SU-DHL-6 (cell line): ENCODE measurements around the gene HDAC5.
A peak's percentile ranks its signal among the peaks of the same experiment; 100 is the strongest.

ENCODE experiments used
- H2AFZ ChIP-seq: fragments of 200-600 bp; sonication (generic); 2 replicates; pipeline ENCODE4 v1.6.1; 2014; ENCODE audit warnings: low read depth, mild to moderate bottlenecking, moderate library complexity, mixed read lengths, antibody characterized with exemption, low read length; ENCODE audit not compliant: severe bottlenecking
- H3F3A ChIP-seq: fragments of 200-600 bp; shearing (Covaris generic); 2 replicates; pipeline ENCODE4 v1.6.0; 2016; ENCODE audit warnings: antibody characterized with exemption, mild to moderate bottlenecking; ENCODE audit not compliant: insufficient read depth
- H3K27ac ChIP-seq: fragments of 200-600 bp; sonication (generic); 2 replicates; pipeline ENCODE4 v1.5.1; 2016; ENCODE audit warnings: low read depth, mild to moderate bottlenecking, low read length, moderate library complexity, mixed read lengths
- H3K27me3 ChIP-seq: fragments of 200-600 bp; sonication (generic), shearing (Covaris generic); 2 replicates; pipeline ENCODE4 v1.6.0; 2014; ENCODE audit warnings: mild to moderate bottlenecking, low read length
- H3K36me3 ChIP-seq: fragments of 200-600 bp; sonication (generic); 2 replicates; pipeline ENCODE4 v1.6.1; 2014; ENCODE audit warnings: mild to moderate bottlenecking, low read length, mixed read lengths
- H3K4me2 ChIP-seq: fragments of 300-600, 200-600 bp; shearing (Covaris generic), sonication (generic); 2 replicates; pipeline ENCODE4 v1.6.0; 2014; ENCODE audit warnings: low read length, low read depth, mild to moderate bottlenecking; ENCODE audit not compliant: poor library complexity, severe bottlenecking
- H3K4me3 ChIP-seq: fragments of 200-600 bp; sonication (generic); 2 replicates; pipeline ENCODE4 v1.5.1; 2014; ENCODE audit warnings: antibody characterized with exemption, low read length, mild to moderate bottlenecking, mixed read lengths; ENCODE audit not compliant: insufficient read depth, poor library complexity, severe bottlenecking
- H3K79me2 ChIP-seq: fragments of 200-600 bp; sonication (generic); 2 replicates; pipeline ENCODE4 v1.6.1; 2014; ENCODE audit warnings: mild to moderate bottlenecking, low read length, moderate library complexity; ENCODE audit not compliant: insufficient read depth
- H3K9ac ChIP-seq: fragments of 200-600 bp; sonication (generic); 2 replicates; pipeline ENCODE4 v1.7.0; 2014; ENCODE audit warnings: mild to moderate bottlenecking, low read length
- H3K9me2 ChIP-seq: fragments of 200-600 bp; sonication (generic); replicated peaks from 2 replicates; pipeline ENCODE4 v1.6.1; 2014; ENCODE audit warnings: low read length; ENCODE audit not compliant: insufficient read depth
- H3K9me3 ChIP-seq: fragments of 200-600 bp; sonication (generic); 2 replicates; pipeline ENCODE4 v1.6.1; 2014; ENCODE audit warnings: low read length, mixed read lengths; ENCODE audit not compliant: insufficient read depth
- H4K20me1 ChIP-seq: fragments of 200-600 bp; sonication (generic); 2 replicates; pipeline ENCODE4 v1.6.1; 2014; ENCODE audit warnings: low read depth, mild to moderate bottlenecking, antibody characterized with exemption, low read length, moderate library complexity, mixed read lengths
- EZH2phosphoT487 ChIP-seq: fragments of 200-600 bp; sonication (generic), shearing (Covaris generic); conservative IDR thresholded peaks from 2 replicates; pipeline ENCODE4 v1.6.1; 2018; ENCODE audit warnings: mild to moderate bottlenecking, antibody characterized with exemption, low read length, moderate library complexity, mixed read lengths
- TF ChIP-seq, protein P1 (sequence below): fragments of 200-600 bp; sonication (generic); IDR thresholded peaks from one replicate; pipeline ENCODE4 v1.5.1; 2017; ENCODE audit warnings: antibody characterized with exemption, mild to moderate bottlenecking, low read length, moderate library complexity; ENCODE audit not compliant: insufficient read depth, poor library complexity, severe bottlenecking

HDAC5 gene

DNA sequence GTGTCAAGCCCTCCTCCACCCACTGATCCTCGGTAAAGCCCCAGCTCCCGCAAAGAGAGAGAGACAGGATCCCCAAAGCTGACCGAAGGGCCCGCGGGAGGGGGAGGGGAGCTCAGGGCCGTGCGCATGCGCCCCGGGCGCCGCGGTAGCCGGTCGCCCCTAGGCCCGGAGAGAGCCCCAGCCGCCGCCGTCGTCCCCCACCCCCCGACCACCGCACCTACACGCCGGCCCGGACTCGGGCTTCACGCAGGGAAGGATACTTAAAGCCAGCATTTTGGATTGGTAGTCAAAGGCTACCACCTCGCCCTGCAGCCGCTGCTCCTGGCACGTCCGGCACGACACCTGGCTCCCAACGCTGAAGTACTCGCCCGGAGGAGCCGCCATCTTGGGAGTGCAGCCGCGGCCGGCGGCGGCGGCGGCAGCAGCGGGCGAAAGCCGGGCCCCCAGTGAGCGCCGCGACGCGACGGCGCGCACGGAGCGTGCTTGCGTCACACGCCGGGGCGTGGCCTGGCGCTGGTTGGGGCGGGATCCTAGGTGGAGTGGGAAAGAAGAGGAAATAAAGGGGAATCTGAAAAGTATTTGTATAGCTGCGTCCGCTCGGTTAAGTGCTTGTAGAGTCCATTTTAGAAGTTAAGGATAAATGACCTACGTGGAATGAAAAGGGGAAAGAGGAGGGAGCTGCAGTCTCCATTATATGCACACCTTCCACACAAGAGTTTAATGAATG lies 57.1 kb downstream of the HDAC5 start, which contains the start of gene LSM12:
Gene LSM12, minus strand, starts transcription at position 468 of the 727 bp plus-strand sequence. Its CDS starts 84 bp downstream, at position 384.
- Histone ChIP-seq H3K79me2 (peaks cover 55% of the 10 kb centered on the region), H3K27me3 (no peaks in the 10 kb centered on the region), H3K36me3 (peaks cover 16% of the 10 kb centered on the region; the same call in 1 of the 2 replicates), H3K9me3 (no peaks in the 10 kb centered on the region), H4K20me1 (no peaks in the 10 kb centered on the region), H3K9ac (peak within 1 kb of the TSS; percentile 88), H3K27ac (peak within 1 kb of the TSS; percentile 66), H3F3A (peaks cover 24% of the 10 kb centered on the region), H3K9me2 (no peaks in the 10 kb centered on the region), H2AFZ (no peak within 1 kb of the TSS), H3K4me2 (peak within 1 kb of the TSS; percentile 83), H3K4me3 (peak within 1 kb of the TSS; percentile 78)
- TF ChIP-seq EZH2phosphoT487: no peak
- TF ChIP-seq, protein P1, sequence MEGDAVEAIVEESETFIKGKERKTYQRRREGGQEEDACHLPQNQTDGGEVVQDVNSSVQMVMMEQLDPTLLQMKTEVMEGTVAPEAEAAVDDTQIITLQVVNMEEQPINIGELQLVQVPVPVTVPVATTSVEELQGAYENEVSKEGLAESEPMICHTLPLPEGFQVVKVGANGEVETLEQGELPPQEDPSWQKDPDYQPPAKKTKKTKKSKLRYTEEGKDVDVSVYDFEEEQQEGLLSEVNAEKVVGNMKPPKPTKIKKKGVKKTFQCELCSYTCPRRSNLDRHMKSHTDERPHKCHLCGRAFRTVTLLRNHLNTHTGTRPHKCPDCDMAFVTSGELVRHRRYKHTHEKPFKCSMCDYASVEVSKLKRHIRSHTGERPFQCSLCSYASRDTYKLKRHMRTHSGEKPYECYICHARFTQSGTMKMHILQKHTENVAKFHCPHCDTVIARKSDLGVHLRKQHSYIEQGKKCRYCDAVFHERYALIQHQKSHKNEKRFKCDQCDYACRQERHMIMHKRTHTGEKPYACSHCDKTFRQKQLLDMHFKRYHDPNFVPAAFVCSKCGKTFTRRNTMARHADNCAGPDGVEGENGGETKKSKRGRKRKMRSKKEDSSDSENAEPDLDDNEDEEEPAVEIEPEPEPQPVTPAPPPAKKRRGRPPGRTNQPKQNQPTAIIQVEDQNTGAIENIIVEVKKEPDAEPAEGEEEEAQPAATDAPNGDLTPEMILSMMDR: no peak

DNA sequence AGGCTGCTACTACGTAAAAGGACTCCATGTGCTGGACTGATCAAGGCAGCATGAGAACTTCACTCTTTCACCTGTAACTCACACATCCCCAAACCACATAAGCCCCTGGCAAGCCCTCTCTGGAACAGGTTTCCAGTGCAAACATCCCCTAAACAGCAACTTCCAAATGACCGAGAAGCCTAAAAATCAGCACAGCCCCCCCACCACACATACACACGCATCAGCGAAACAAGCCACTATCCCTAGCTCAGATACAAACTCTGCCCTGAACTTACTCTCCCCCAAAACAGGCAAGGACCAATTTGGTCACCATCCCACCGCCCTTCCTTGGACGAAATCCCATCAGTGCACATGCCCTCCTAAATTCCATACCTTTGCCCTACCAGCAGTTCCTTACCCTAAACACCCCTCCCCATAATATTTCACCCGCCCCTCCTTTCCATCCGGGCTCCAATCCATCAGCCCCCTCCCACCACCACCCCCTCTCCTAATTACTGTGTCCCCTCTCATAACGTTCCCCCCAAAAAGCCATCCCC lies 57.7 kb downstream of the HDAC5 start:
- Histone ChIP-seq H4K20me1 (no peaks in the 10 kb centered on the region), H3K9me3 (no peaks in the 10 kb centered on the region), H3K36me3 (peaks cover 16% of the 10 kb centered on the region; the same call in 1 of the 2 replicates), H3K9me2 (no peaks in the 10 kb centered on the region), H3F3A (peaks cover 20% of the 10 kb centered on the region), H3K9ac (peak overlapping the region; percentile 88), H3K4me2 (peak overlapping the region; percentile 83), H3K79me2 (peaks cover 56% of the 10 kb centered on the region), H3K4me3 (peak overlapping the region; percentile 78), H3K27me3 (no peaks in the 10 kb centered on the region), H2AFZ (no peak overlapping the region), H3K27ac (peak overlapping the region; percentile 66)
- no peak for TF ChIP-seq EZH2phosphoT487
- TF ChIP-seq, protein P1: no peak

DNA sequence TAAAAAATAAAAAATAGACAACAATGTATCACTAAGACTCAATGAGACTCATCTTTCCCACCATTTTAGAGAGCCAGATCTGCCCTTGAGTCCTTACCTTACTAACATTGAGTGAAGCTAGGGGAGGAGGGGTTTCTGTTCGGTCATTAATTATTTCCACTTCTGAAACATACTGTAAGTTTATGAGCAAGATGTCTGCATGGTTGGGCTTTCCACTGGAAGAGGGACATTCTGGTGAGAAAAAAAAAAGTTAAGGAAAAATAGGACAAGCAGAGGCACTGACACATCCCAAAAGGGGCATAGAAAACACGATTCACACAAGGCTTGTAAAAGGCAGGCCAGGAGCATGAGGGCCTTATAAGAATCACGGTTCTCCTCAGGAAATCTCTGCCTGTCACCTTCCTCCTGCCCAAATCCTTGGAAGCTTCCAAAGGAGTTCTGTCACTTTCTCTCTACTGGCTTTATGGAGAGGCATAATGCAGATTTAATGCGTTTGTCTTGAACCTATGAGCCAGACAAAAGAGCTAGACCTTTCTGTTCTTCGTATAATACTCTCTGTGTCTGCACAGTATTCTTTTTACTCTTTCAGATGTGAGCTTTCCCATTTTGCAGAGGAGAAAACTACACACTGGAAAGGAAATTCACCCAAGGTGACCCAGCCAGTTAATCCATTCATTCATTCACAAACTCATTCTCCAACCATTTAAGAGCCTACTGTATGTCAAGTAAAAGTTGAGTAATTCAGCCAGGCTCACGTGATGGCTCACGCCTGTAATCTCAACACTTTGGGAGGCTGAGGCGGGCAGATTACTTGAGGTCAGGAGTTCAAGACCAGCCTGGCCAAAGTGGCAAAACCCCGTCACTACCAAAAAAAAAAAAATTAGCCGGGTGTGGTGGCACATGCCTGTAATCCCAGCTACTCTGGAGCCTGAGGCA lies 59.5 kb downstream of the HDAC5 start:
- peaks cover 73% of the 10 kb centered on the region for H3K79me2 ChIP-seq
- H3F3A ChIP-seq: peaks cover 15% of the 10 kb centered on the region
- no peaks in the 10 kb centered on the region for H3K9me2 ChIP-seq
- H3K27ac ChIP-seq: 0 out of 2 replicates have a peak overlapping the region, but pooled peaks have one; percentile 33
- no peaks in the 10 kb centered on the region for H3K27me3 ChIP-seq
- TF ChIP-seq, protein P1: no peak
- no peak for TF ChIP-seq EZH2phosphoT487
- no peak overlapping the region for H2AFZ ChIP-seq
- peaks cover 19% of the 10 kb centered on the region; the same call in 1 of the 2 replicates for H3K36me3 ChIP-seq
- no peak overlapping the region for H3K9ac ChIP-seq
- H3K4me3 ChIP-seq: no peak overlapping the region
- no peaks in the 10 kb centered on the region for H4K20me1 ChIP-seq
- no peaks in the 10 kb centered on the region for H3K9me3 ChIP-seq
- H3K4me2 ChIP-seq: peak overlapping the region; percentile 24
